ENCODE data around the gene OLR1.

GRCh38 chr12:10210225-10210624 lies 38.3 kb upstream of the OLR1 start:
- no peak for TF ChIP-seq CTCF (conservative IDR thresholded peaks at IDR 0.05 in 1 of 2, IDR thresholded peaks at IDR 0.05 in 1 of 2; ENCODE audit: extremely low read depth in 1 of 2, insufficient read depth in 1 of 2, low read depth in 1 of 2, low read length in 2 of 2)
- TF ChIP-seq EZH2 (IDR thresholded peaks at IDR 0.05; ENCODE audit: borderline replicate concordance, low read length): no peak

Data from mammary epithelial cell (primary cell).